SU-DHL-6 (cell line): ENCODE measurements around the gene CFDP1.

Experiments
- EZH2phosphoT487 ChIP-seq: fragments of 200-600 bp; sonication (generic), shearing (Covaris generic); conservative IDR thresholded peaks from 2 replicates; pipeline ENCODE4 v1.6.1; 2018; ENCODE audit warnings: mild to moderate bottlenecking, antibody characterized with exemption, low read length, moderate library complexity, mixed read lengths
- TF ChIP-seq, protein P1 (sequence below): fragments of 200-600 bp; sonication (generic); IDR thresholded peaks from one replicate; pipeline ENCODE4 v1.5.1; 2017; ENCODE audit warnings: antibody characterized with exemption, mild to moderate bottlenecking, low read length, moderate library complexity; ENCODE audit not compliant: insufficient read depth, poor library complexity, severe bottlenecking

DNA sequence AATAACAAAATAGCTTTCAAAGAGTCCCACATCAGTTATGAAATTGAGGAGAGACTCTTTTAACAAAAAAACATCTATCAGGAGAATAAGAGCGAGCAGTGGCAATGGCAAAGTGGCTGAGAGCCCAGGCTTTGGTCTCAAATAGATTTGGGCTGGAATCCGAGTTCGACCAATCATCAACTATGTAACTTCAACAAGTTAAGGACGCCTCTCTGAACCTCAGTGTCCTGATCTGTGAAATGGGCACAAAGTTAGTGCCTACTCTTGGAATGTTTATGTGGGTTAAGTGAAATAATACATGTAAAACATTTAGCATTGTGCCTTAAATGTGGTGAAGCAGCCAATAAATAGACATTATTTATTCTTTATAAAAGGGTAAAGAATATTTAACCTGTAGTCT is 45.4 kb downstream of the CFDP1 start:
- TF ChIP-seq, protein P1, sequence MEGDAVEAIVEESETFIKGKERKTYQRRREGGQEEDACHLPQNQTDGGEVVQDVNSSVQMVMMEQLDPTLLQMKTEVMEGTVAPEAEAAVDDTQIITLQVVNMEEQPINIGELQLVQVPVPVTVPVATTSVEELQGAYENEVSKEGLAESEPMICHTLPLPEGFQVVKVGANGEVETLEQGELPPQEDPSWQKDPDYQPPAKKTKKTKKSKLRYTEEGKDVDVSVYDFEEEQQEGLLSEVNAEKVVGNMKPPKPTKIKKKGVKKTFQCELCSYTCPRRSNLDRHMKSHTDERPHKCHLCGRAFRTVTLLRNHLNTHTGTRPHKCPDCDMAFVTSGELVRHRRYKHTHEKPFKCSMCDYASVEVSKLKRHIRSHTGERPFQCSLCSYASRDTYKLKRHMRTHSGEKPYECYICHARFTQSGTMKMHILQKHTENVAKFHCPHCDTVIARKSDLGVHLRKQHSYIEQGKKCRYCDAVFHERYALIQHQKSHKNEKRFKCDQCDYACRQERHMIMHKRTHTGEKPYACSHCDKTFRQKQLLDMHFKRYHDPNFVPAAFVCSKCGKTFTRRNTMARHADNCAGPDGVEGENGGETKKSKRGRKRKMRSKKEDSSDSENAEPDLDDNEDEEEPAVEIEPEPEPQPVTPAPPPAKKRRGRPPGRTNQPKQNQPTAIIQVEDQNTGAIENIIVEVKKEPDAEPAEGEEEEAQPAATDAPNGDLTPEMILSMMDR, result no peak
- no peak for TF ChIP-seq EZH2phosphoT487
